ENCODE data around the gene ZBED6. TPM values are rescaled to one million over a fixed set of nuclear protein-coding genes. Genes with fewer than 3 reads are reported as not detected.

Gene ZBED6
- total RNA-seq, 3 donors from 2014 or later (not counting 1 experiment from before 2014, with no cell fraction given), result 36.4 to 41.3 (median 39.8) TPM

GRCh38 chr1:203772836-203773235, 22.6 kb upstream of the ZBED6 start:
- no peak for DNase-seq
- Histone ChIP-seq H3K4me3 (ENCODE audit: low read length) (no peak overlapping the region), H3K4me1 (ENCODE audit: control insufficient read depth, insufficient read depth, low read length) (peaks cover 26% of the 10 kb centered on the region), H3K27me3 (ENCODE audit: control insufficient read depth, insufficient read depth, low read length) (no peaks in the 10 kb centered on the region), H3K36me3 (ENCODE audit: control insufficient read depth, insufficient read depth, low read length) (peaks cover 49% of the 10 kb centered on the region), H3K27ac (ENCODE audit: low read length) (no peak overlapping the region), H3K9me3 (ENCODE audit: control insufficient read depth, insufficient read depth, low read length) (no peaks in the 10 kb centered on the region)
- no peak for ATAC-seq
- Mint-ChIP-seq H3K9me3 (no peaks in the 10 kb centered on the region), H3K4me1 (peaks cover 46 to 48% of the 10 kb centered on the region in 2 donors), H3K27me3 (ENCODE audit: low read depth in 2 of 2) (no peaks in the 10 kb centered on the region), H3K36me3 (no peaks in the 10 kb centered on the region), H3K27ac (peak overlapping the region in 1 of 2 donors; percentile 44), H3K4me3 (no peak overlapping the region)
- intact Hi-C loops (cut with micrococcal nuclease), result no loop called here
- no peak for TF ChIP-seq CTCF (IDR thresholded peaks at IDR 0.05)
- WGBS (ENCODE audit: insufficient coverage), result 94% methylated on average over 1 of the region's 1 CpG

- Mint-ChIP-seq H3K27ac (peak overlapping the region; percentile 56 to 78), H3K36me3 (no peaks in the 10 kb centered on the region)
- WGBS (ENCODE audit: insufficient coverage), result 85% methylated on average over 4 of the region's 4 CpGs
Measured at GRCh38 chr1:203776636-203777035, 18.8 kb upstream of the ZBED6 start.

GRCh38 chr1:203777596-203777995, 17.8 kb upstream of the ZBED6 start:
- intact Hi-C loops (cut with micrococcal nuclease), result no loop called here
- Mint-ChIP-seq H3K27me3 (ENCODE audit: low read depth in 2 of 2) (no peaks in the 10 kb centered on the region), H3K9me3 (no peaks in the 10 kb centered on the region), H3K4me1 (peaks cover 9 to 13% of the 10 kb centered on the region in 2 donors), H3K36me3 (no peaks in the 10 kb centered on the region), H3K27ac (peak overlapping the region; percentile 56 to 78), H3K4me3 (no peak overlapping the region)
- Histone ChIP-seq H3K27me3 (ENCODE audit: control insufficient read depth, insufficient read depth, low read length) (no peaks in the 10 kb centered on the region), H3K4me1 (ENCODE audit: control insufficient read depth, insufficient read depth, low read length) (no peaks in the 10 kb centered on the region), H3K36me3 (ENCODE audit: control insufficient read depth, insufficient read depth, low read length) (peaks cover 29% of the 10 kb centered on the region), H3K27ac (ENCODE audit: low read length) (no peak overlapping the region), H3K9me3 (ENCODE audit: control insufficient read depth, insufficient read depth, low read length) (no peaks in the 10 kb centered on the region), H3K4me3 (ENCODE audit: low read length) (no peak overlapping the region)
- no peak for TF ChIP-seq CTCF (IDR thresholded peaks at IDR 0.05)
- DNase-seq, result no peak
- WGBS (ENCODE audit: insufficient coverage), result 77% methylated on average over 3 of the region's 3 CpGs
- no peak for ATAC-seq

More at GRCh38 chr1:203776636-203777035, 18.8 kb upstream of the ZBED6 start:
- intact Hi-C loops (cut with micrococcal nuclease), result no loop called here
- no peak overlapping the region for H3K4me3 ChIP-seq (ENCODE audit: low read length)
- DNase-seq (peak in 1 of 2 donors; percentile 39), ATAC-seq (peak in 2 of 3 donors; percentile 62 to 67)
- H3K4me1 ChIP-seq (ENCODE audit: control insufficient read depth, insufficient read depth, low read length), result no peaks in the 10 kb centered on the region
- H3K4me1 Mint-ChIP-seq, result peaks cover 11 to 16% of the 10 kb centered on the region in 2 donors
- H3K4me3 Mint-ChIP-seq, result no peak overlapping the region
- no peaks in the 10 kb centered on the region for H3K9me3 Mint-ChIP-seq
- H3K27me3 Mint-ChIP-seq (ENCODE audit: low read depth in 2 of 2), result no peaks in the 10 kb centered on the region
- H3K27me3 ChIP-seq (ENCODE audit: control insufficient read depth, insufficient read depth, low read length), result no peaks in the 10 kb centered on the region
- H3K9me3 ChIP-seq (ENCODE audit: control insufficient read depth, insufficient read depth, low read length), result no peaks in the 10 kb centered on the region
- no peak for TF ChIP-seq CTCF (IDR thresholded peaks at IDR 0.05)
- peaks cover 35% of the 10 kb centered on the region for H3K36me3 ChIP-seq (ENCODE audit: control insufficient read depth, insufficient read depth, low read length)
- H3K27ac ChIP-seq (ENCODE audit: low read length), result no peak overlapping the region

GRCh38 chr1:203778146-203778545, 17.3 kb upstream of the ZBED6 start:
- H3K9me3 Mint-ChIP-seq, result no peaks in the 10 kb centered on the region
- Histone ChIP-seq H3K4me3 (ENCODE audit: low read length) (no peak overlapping the region), H3K27me3 (ENCODE audit: control insufficient read depth, insufficient read depth, low read length) (no peaks in the 10 kb centered on the region), H3K9me3 (ENCODE audit: control insufficient read depth, insufficient read depth, low read length) (no peaks in the 10 kb centered on the region), H3K4me1 (ENCODE audit: control insufficient read depth, insufficient read depth, low read length) (no peaks in the 10 kb centered on the region), H3K36me3 (ENCODE audit: control insufficient read depth, insufficient read depth, low read length) (peaks cover 24% of the 10 kb centered on the region), H3K27ac (ENCODE audit: low read length) (no peak overlapping the region)
- intact Hi-C loops (cut with micrococcal nuclease), result no loop called here
- no peaks in the 10 kb centered on the region for H3K36me3 Mint-ChIP-seq
- no peaks in the 10 kb centered on the region for H3K27me3 Mint-ChIP-seq (ENCODE audit: low read depth in 2 of 2)
- peak overlapping the region; percentile 56 to 78 for H3K27ac Mint-ChIP-seq
- ATAC-seq, result peak in 2 of 3 donors; percentile 34 to 55
- H3K4me3 Mint-ChIP-seq, result no peak overlapping the region
- TF ChIP-seq CTCF (IDR thresholded peaks at IDR 0.05), result no peak
- DNase-seq, result no peak
- WGBS (ENCODE audit: insufficient coverage), result 14% methylated on average over 1 of the region's 3 CpGs
- H3K4me1 Mint-ChIP-seq, result peaks cover 9 to 13% of the 10 kb centered on the region in 2 donors

All from natural killer cell (primary cell).